Mesothelial cell of epicardium (in vitro differentiated cells): ENCODE measurements around the gene FNDC3A. TPM values are rescaled to one million over a fixed set of nuclear protein-coding genes. Genes with fewer than 3 reads are reported as not detected.
A peak's percentile ranks its signal among the peaks of the same experiment; 100 is the strongest.

Source experiments
- DNase-seq, 2 experiments: peaks; one replicate each; pipeline ENCODE4 v3.0.0; 2021; ENCODE audit warnings: low spot score in 2 of 2; ENCODE audit not compliant: unreplicated experiment in 2 of 2
- H3K27ac Mint-ChIP-seq: 2 replicates; pipeline ENCODE4 v1.8.0; 2021; ENCODE audit warnings: mixed read lengths
- H3K27me3 Mint-ChIP-seq: 2 replicates; pipeline ENCODE4 v1.8.0; 2021; ENCODE audit warnings: low read depth, mixed read lengths
- H3K36me3 Mint-ChIP-seq: 2 replicates; pipeline ENCODE4 v1.8.0; 2021; ENCODE audit warnings: mixed read lengths
- H3K4me1 Mint-ChIP-seq: 2 replicates; pipeline ENCODE4 v1.8.0; 2021; ENCODE audit warnings: mixed read lengths
- H3K4me3 Mint-ChIP-seq: 2 replicates; pipeline ENCODE4 v1.8.0; 2021; ENCODE audit warnings: mild to moderate bottlenecking, moderate library complexity, mixed read lengths
- H3K9me3 Mint-ChIP-seq: 2 replicates; pipeline ENCODE4 v1.8.0; 2021; ENCODE audit warnings: mixed read lengths
- CTCF ChIP-seq: fragments of 200-600 bp; sonication (generic); IDR thresholded peaks from one replicate; pipeline ENCODE4 v1.5.0; 2021; ENCODE audit warnings: antibody characterized with exemption; ENCODE audit not compliant: unreplicated experiment
- total RNA-seq: library from RNA; stranded (reverse); gene quantifications from 3 replicates; pipeline ENCODE4 v1.2.1, GENCODE V29; 2021

FNDC3A gene
- total RNA-seq, 1 donor from 2014 or later = 94.1 TPM

DNA sequence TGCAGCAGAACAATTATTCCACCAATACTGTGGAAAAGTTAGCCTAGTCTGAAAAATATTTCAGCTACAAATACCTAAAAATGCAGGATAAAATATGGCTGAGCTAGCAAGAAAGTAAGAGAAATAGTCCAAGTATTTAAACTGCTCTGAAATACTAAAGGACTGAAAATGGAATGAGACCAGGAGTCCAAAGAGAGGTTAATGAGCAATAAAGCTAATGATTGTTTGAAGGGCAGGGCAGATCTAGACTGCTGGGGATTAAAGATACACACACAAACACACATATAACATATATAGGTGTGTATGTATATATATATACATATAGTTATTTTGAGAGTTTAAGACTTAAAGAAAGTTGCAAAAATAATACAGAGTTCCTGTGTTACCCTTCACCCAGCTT lies 269.4 kb downstream of the FNDC3A start:
- H3K9me3 Mint-ChIP-seq = no peaks in the 10 kb centered on the region
- peaks cover 27% of the 10 kb centered on the region for H3K27me3 Mint-ChIP-seq
- no peak overlapping the region for H3K4me3 Mint-ChIP-seq
- DNase-seq = no peak
- no peaks in the 10 kb centered on the region for H3K36me3 Mint-ChIP-seq
- no peak for TF ChIP-seq CTCF
- H3K27ac Mint-ChIP-seq = no peak overlapping the region
- H3K4me1 Mint-ChIP-seq = peaks cover 17% of the 10 kb centered on the region

DNA sequence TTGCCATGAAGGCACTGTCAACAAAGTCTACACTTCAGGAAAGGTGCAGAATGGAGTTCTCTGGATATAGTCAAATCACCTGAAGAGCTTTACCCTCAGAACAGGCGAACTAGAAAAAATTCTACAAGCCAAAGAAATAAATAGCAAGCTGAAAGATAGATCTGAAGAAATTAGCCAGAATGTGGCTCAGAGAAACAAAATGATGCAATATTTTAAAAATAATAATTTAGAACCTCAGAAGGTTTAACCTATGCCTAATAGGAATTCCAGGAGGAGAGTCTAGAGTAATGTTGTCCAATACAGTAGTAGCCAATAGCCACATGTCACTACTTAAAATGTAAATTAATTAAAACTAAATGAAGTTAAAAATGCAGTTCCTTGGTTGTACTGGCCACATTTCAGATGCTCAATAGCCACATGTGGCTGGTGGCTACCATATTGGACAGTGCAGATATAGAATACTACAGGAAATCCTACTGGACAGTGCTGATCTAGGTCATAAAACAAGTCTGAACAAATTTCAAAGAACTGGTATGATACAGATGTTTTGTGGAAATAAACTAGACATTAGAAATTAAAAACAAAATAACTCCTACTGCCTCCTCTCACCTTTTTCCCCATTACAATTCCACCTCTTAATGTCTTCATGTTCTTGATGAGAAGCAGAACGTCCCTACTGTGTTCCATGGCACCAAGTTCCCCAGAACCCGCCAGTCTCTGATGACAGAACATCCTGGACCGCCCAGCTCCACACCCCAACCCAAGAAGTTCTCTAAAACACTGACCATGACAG lies 271.3 kb downstream of the FNDC3A start:
- TF ChIP-seq CTCF = no peak
- H3K4me3 Mint-ChIP-seq = peak overlapping the region; percentile 94
- peaks cover 2% of the 10 kb centered on the region for H3K36me3 Mint-ChIP-seq
- peak overlapping the region; percentile 96 for H3K27ac Mint-ChIP-seq
- peaks cover 17% of the 10 kb centered on the region for H3K4me1 Mint-ChIP-seq
- H3K9me3 Mint-ChIP-seq = no peaks in the 10 kb centered on the region
- H3K27me3 Mint-ChIP-seq = peaks cover 23% of the 10 kb centered on the region
- DNase-seq = no peak

- Mint-ChIP-seq H3K4me1 (peaks cover 17% of the 10 kb centered on the region), H3K36me3 (peaks cover 2% of the 10 kb centered on the region), H3K4me3 (peak within 1 kb of the TSS; percentile 94), H3K27ac (peak within 1 kb of the TSS; percentile 96), H3K9me3 (no peaks in the 10 kb centered on the region), H3K27me3 (peaks cover 21% of the 10 kb centered on the region)
- TF ChIP-seq CTCF = no peak
- DNase-seq = peak; percentile 94 to 97
Observed at GRCh38 chr13:49247643-49248621, 272.2 kb downstream of the FNDC3A start, which contains the start of gene CDADC1. CDADC1 (plus strand) TSS chr13:49247925; CDS start chr13:49248038, 113 bp downstream.

GRCh38 chr13:49248622-49249002 lies 272.9 kb downstream of the FNDC3A start:
- Mint-ChIP-seq H3K27me3 (peaks cover 16% of the 10 kb centered on the region), H3K4me1 (peaks cover 17% of the 10 kb centered on the region), H3K36me3 (peaks cover 2% of the 10 kb centered on the region), H3K4me3 (peak overlapping the region; percentile 94), H3K9me3 (no peaks in the 10 kb centered on the region), H3K27ac (peak overlapping the region; percentile 96)
- no peak for DNase-seq
- TF ChIP-seq CTCF = no peak

DNA sequence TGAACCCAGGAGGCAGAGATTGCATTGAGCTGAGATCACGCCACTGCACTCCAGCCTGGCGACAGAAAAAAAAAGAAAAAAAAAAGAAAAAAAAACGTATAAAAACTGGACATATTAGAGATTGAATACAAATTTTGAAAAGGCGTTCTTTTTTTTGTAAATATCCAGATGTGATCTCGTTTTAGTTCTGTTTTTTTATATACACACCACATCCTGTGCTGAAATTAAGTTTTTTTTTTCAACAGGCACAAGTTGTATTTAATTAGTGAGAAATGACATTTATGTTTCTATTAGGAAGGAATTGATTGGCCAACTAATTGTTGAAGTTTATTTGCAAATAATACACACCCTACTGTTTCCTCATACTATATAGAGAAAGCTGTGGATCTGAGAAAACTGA lies 275.6 kb downstream of the FNDC3A start:
- no peaks in the 10 kb centered on the region for H3K9me3 Mint-ChIP-seq
- H3K36me3 Mint-ChIP-seq = peaks cover 19% of the 10 kb centered on the region
- no peak overlapping the region for H3K4me3 Mint-ChIP-seq
- no peaks in the 10 kb centered on the region for H3K27me3 Mint-ChIP-seq
- no peak for TF ChIP-seq CTCF
- peaks cover 17% of the 10 kb centered on the region for H3K4me1 Mint-ChIP-seq
- H3K27ac Mint-ChIP-seq = no peak overlapping the region
- no peak for DNase-seq
